CD4-positive, alpha-beta T cell (primary cell): ENCODE measurements around the gene DPEP2. TPM values are rescaled to one million over a fixed set of nuclear protein-coding genes. Genes with fewer than 3 reads are reported as not detected.

Experiments used
- ATAC-seq: fragments of 200-7000 bp; cut with Tn5 transposase; one replicate; pipeline ENCODE4 v1.10.0; 2022; ENCODE audit warnings: mild to moderate bottlenecking; ENCODE audit not compliant: poor library complexity
- CTCF ChIA-PET: fragments of 350-600 bp; sonication (Branson Sonifier 250); formaldehyde crosslinking; loops from one replicate; lab custom pipeline; 2021; ENCODE audit warnings: antibody characterized with exemption, inconsistent platforms; lab: Charles Lee
- POLR2A ChIA-PET: fragments of 350-600 bp; sonication (Branson Sonifier 250); formaldehyde crosslinking; loops from one replicate; lab custom pipeline; 2021; ENCODE audit warnings: antibody characterized with exemption, inconsistent platforms; lab: Charles Lee
- DNase-seq, 14 experiments: peaks; one replicate each; pipeline ENCODE4 v3.0.0-alpha.2; 2013 to 2020; ENCODE audit warnings: mixed read lengths in 2 of 14
- H3K27ac ChIP-seq, 2 donors: one replicate each; pipeline versions ENCODE4 v1.5.1 to v1.7.0; 2013; ENCODE audit warnings: low read length in 2 of 2, low read depth in 1 of 2, mild to moderate bottlenecking in 1 of 2
- H3K27me3 ChIP-seq, 2 experiments: 1 replicate in 1 of 2; 2 replicates in 1 of 2; pipeline versions ENCODE4 v1.6.1 to v1.7.0; 2013; ENCODE audit warnings: low read length in 2 of 2, control low read depth in 1 of 2, mild to moderate bottlenecking in 1 of 2, moderate library complexity in 1 of 2; ENCODE audit not compliant: insufficient read depth in 2 of 2, control insufficient read depth in 1 of 2
- H3K36me3 ChIP-seq: one replicate; pipeline ENCODE4 v1.6.1; 2013; ENCODE audit warnings: low read length, control low read depth; ENCODE audit not compliant: insufficient read depth
- H3K4me1 ChIP-seq: one replicate; pipeline ENCODE4 v1.6.1; 2013; ENCODE audit warnings: low read length, control low read depth; ENCODE audit not compliant: insufficient read depth
- H3K4me3 ChIP-seq: one replicate; pipeline ENCODE4 v1.5.1; 2013; ENCODE audit warnings: mild to moderate bottlenecking, low read length, moderate library complexity
- H3K9me3 ChIP-seq, 2 experiments: 1 replicate in 1 of 2; 2 replicates in 1 of 2; pipeline versions ENCODE4 v1.6.1 to v1.7.0; 2013; ENCODE audit warnings: low read length in 2 of 2, mild to moderate bottlenecking in 2 of 2, control low read depth in 1 of 2, moderate library complexity in 1 of 2; ENCODE audit not compliant: control insufficient read depth in 1 of 2, insufficient read depth in 1 of 2
- H3K27ac Mint-ChIP-seq: one replicate; pipeline ENCODE4 v1.8.0; 2020; ENCODE audit warnings: mixed read lengths
- H3K27me3 Mint-ChIP-seq: one replicate; pipeline ENCODE4 v1.8.0; 2021; ENCODE audit warnings: mixed read lengths
- H3K36me3 Mint-ChIP-seq: one replicate; pipeline ENCODE4 v1.8.0; 2021; ENCODE audit warnings: low read depth, mixed read lengths
- H3K4me1 Mint-ChIP-seq: one replicate; pipeline ENCODE4 v1.8.0; 2021; ENCODE audit warnings: low read depth, mixed read lengths
- H3K4me3 Mint-ChIP-seq: one replicate; pipeline ENCODE4 v1.8.0; 2020; ENCODE audit warnings: mild to moderate bottlenecking, mixed read lengths
- H3K9me3 Mint-ChIP-seq: one replicate; pipeline ENCODE4 v1.8.0; 2020; ENCODE audit warnings: mixed read lengths
- CTCF ChIP-seq: fragments of 200-600 bp; IDR thresholded peaks from one replicate; pipeline ENCODE4 v1.8.0; 2022; ENCODE audit warnings: antibody characterized with exemption, mild to moderate bottlenecking
- intact Hi-C, 2 experiments: fragments of 100-400 bp; cut with DNase I in 1 of 2; cut with micrococcal nuclease in 1 of 2; formaldehyde crosslinking; loops; one replicate each; pipeline versions ENCODE4 v1.15.1 to v1.9.0; 2023 to 2025; cut with DNase I, micrococcal nuclease
- total RNA-seq, 174 experiments: library from RNA in 2 of 174; stranded (reverse) in 2 of 174; gene quantifications; one replicate each; pipeline ENCODE4 v1.2.3 and lab custom pipeline; 2021 to 2026

DPEP2 gene
- total RNA-seq, 2 experiments from 2014 or later: 42.2 to 43.5 TPM

DNA sequence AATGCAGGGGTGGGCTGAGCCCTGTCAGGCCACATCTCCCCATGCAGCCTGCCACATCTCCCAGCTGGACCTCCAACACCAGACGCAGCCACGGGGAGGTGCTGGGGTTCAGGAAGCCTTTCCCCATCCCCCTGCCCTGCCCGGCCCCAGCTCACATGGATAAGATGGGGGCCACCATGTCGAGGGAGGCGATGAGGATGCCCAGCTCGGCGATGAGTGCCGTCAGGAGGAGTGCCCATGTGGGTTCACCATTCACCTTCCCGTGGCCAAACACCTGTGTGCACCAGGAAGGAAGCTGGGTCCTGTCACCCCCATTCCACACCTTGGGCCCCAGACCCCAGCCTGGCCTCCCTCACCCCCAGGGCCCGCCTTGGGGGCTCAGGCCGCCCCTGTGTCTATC, 49.6 kb downstream of the DPEP2 start:
- H3K27ac ChIP-seq: no peak overlapping the region
- H3K9me3 ChIP-seq: no peaks in the 10 kb centered on the region
- H3K4me1 Mint-ChIP-seq: no peaks in the 10 kb centered on the region
- H3K27me3 ChIP-seq: no peaks in the 10 kb centered on the region
- ChIA-PET POLR2A (interaction anchor here (0.9 kb wide), 1 partner anchor 9 kb away, joined by 4 read pairs; no protein-coding TSS in a partner anchor), CTCF (no interaction called here)
- ATAC-seq (no peak), DNase-seq (peak in 1 of 14 experiments; percentile 6)
- H3K4me1 ChIP-seq: no peaks in the 10 kb centered on the region
- no peak overlapping the region for H3K4me3 Mint-ChIP-seq
- TF ChIP-seq CTCF: no peak
- intact Hi-C loops: no loop called here
- H3K36me3 ChIP-seq: peaks cover 59% of the 10 kb centered on the region
- peaks cover 11% of the 10 kb centered on the region for H3K36me3 Mint-ChIP-seq
- H3K27me3 Mint-ChIP-seq: no peaks in the 10 kb centered on the region
- H3K9me3 Mint-ChIP-seq: no peaks in the 10 kb centered on the region
- H3K27ac Mint-ChIP-seq: no peak overlapping the region
- H3K4me3 ChIP-seq: no peak overlapping the region

DNA sequence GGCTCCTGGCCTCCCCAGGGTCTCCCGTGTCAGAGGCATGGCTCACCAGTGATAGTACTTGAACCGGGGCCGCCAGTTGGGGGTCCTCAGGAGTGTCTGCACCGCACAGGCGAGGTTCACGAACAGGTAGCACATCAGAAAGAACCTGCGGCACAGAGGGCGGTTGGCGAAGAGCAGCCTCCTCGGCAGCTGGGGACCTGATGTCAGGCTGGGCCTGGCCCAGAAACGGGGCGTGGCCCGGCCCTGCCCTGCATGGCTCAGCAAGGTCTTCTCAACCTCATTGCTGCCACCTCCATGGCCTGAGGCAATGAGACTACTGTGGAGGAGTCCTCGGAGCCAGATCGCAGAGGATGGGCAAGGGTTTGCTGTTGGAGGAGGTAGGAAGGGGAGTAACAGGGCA, 51.3 kb downstream of the DPEP2 start:
- H3K36me3 Mint-ChIP-seq: peaks cover 11% of the 10 kb centered on the region
- no peak overlapping the region for H3K4me3 ChIP-seq
- H3K4me3 Mint-ChIP-seq: no peak overlapping the region
- H3K27ac Mint-ChIP-seq: no peak overlapping the region
- no peaks in the 10 kb centered on the region for H3K4me1 Mint-ChIP-seq
- intact Hi-C loops: no loop called here
- H3K4me1 ChIP-seq: peaks cover 2% of the 10 kb centered on the region
- CTCF ChIA-PET: no interaction called here
- no peaks in the 10 kb centered on the region for H3K27me3 Mint-ChIP-seq
- POLR2A ChIA-PET: no interaction called here
- no peak for DNase-seq
- no peak overlapping the region for H3K27ac ChIP-seq
- no peak for TF ChIP-seq CTCF
- H3K27me3 ChIP-seq: no peaks in the 10 kb centered on the region
- no peaks in the 10 kb centered on the region for H3K9me3 ChIP-seq
- no peak for ATAC-seq
- H3K9me3 Mint-ChIP-seq: no peaks in the 10 kb centered on the region
- peaks cover 52% of the 10 kb centered on the region for H3K36me3 ChIP-seq

- H3K4me3 ChIP-seq: no peak overlapping the region
- H3K4me1 Mint-ChIP-seq: peaks cover 3% of the 10 kb centered on the region
- peaks cover 57% of the 10 kb centered on the region for H3K36me3 ChIP-seq
- no peaks in the 10 kb centered on the region for H3K27me3 ChIP-seq
- H3K9me3 ChIP-seq: no peaks in the 10 kb centered on the region
- H3K27ac Mint-ChIP-seq: no peak overlapping the region
- H3K4me3 Mint-ChIP-seq: no peak overlapping the region
- peaks cover 14% of the 10 kb centered on the region for H3K36me3 Mint-ChIP-seq
- CTCF ChIA-PET: no interaction called here
- DNase-seq (no peak), ATAC-seq (no peak)
- no peak for TF ChIP-seq CTCF
- H3K27me3 Mint-ChIP-seq: no peaks in the 10 kb centered on the region
- POLR2A ChIA-PET: interaction anchor here (1.0 to 1.4 kb wide), 2 partner anchors 11 to 113 kb away, joined by 3 to 4 read pairs; no protein-coding TSS in a partner anchor
- intact Hi-C loops: no loop called here
- no peaks in the 10 kb centered on the region for H3K9me3 Mint-ChIP-seq
- peaks cover 11% of the 10 kb centered on the region for H3K4me1 ChIP-seq
- H3K27ac ChIP-seq: no peak overlapping the region
These were observed 52.2 kb downstream of the DPEP2 start for GRCh38 chr16:67946966-67947558.
